WTC11 (cell line): ENCODE results near the gene SOAT1. TPM values are rescaled to one million over a fixed set of nuclear protein-coding genes. Genes with fewer than 3 reads are reported as not detected.
A peak's percentile ranks its signal among the peaks of the same experiment; 100 is the strongest.
"Not testable (repeated sequence)": the region's sequence is repeated elsewhere in the genome, so short reads cannot be mapped to it uniquely, and the experiment has no call there.

Experiments used
- ATAC-seq: fragments of 200-7000 bp; cut with Tn5 transposase; 2 replicates; pipeline ENCODE4 v1.10.0; 2021; ENCODE audit warnings: mild to moderate bottlenecking, moderate library complexity
- CTCF ChIA-PET: fragments of 300-600 bp; sonication (Branson Sonifier 250); formaldehyde crosslinking; loops from one replicate; lab custom pipeline; 2021; ENCODE audit warnings: antibody characterized with exemption; lab: Charles Lee
- POLR2A ChIA-PET: fragments of 350-600 bp; sonication (Branson Sonifier 250); formaldehyde crosslinking; loops from one replicate; lab custom pipeline; 2021; ENCODE audit warnings: antibody characterized with exemption; lab: Charles Lee
- DNase-seq: peaks from one replicate; pipeline ENCODE4 v3.0.0; 2021; ENCODE audit warnings: low spot score
- H3K27ac Mint-ChIP-seq: 2 replicates; pipeline ENCODE4 v1.8.0; 2021; ENCODE audit warnings: mixed read lengths
- H3K27me3 Mint-ChIP-seq: 2 replicates; pipeline ENCODE4 v1.8.0; 2021; ENCODE audit warnings: low read depth, mild to moderate bottlenecking, moderate library complexity, mixed read lengths
- H3K36me3 Mint-ChIP-seq: 2 replicates; pipeline ENCODE4 v1.8.0; 2021; ENCODE audit warnings: mixed read lengths
- H3K4me1 Mint-ChIP-seq: 2 replicates; pipeline ENCODE4 v1.8.0; 2022; ENCODE audit warnings: mixed read lengths
- H3K4me3 Mint-ChIP-seq: 2 replicates; pipeline ENCODE4 v1.8.0; 2021; ENCODE audit warnings: mild to moderate bottlenecking, moderate library complexity, mixed read lengths
- H3K9me3 Mint-ChIP-seq: 2 replicates; pipeline ENCODE4 v1.8.0; 2021; ENCODE audit warnings: mixed read lengths
- CREM ChIP-seq: sonication (generic); formaldehyde crosslinking; IDR thresholded peaks from 2 replicates; pipeline ENCODE4 v1.8.1; 2022; ENCODE audit warnings: mild to moderate bottlenecking, missing genetic modification reagents, moderate library complexity
- EMX1 ChIP-seq: fragments of 250-450 bp; sonication (Bioruptor Pico); IDR thresholded peaks from 2 replicates; pipeline ENCODE4 v1.8.0; 2021; ENCODE audit warnings: mild to moderate bottlenecking
- FOXK1 ChIP-seq: sonication (generic); formaldehyde crosslinking; IDR thresholded peaks from 2 replicates; pipeline ENCODE4 v1.8.0; 2022; ENCODE audit warnings: mild to moderate bottlenecking, moderate library complexity, missing genetic modification reagents
- GABPB1 ChIP-seq: sonication (generic); formaldehyde crosslinking; IDR thresholded peaks from 2 replicates; pipeline ENCODE4 v1.8.1; 2023; ENCODE audit warnings: mild to moderate bottlenecking, missing genetic modification reagents
- IRF2 ChIP-seq: sonication (generic); formaldehyde crosslinking; IDR thresholded peaks from 2 replicates; pipeline ENCODE4 v1.8.0; 2022; ENCODE audit warnings: low read depth, missing genetic modification reagents, borderline replicate concordance
- KAT7 ChIP-seq: sonication (generic); formaldehyde crosslinking; IDR thresholded peaks from 2 replicates; pipeline ENCODE4 v1.8.1; 2023; ENCODE audit warnings: missing genetic modification reagents, mild to moderate bottlenecking, borderline replicate concordance
- MYBL2 ChIP-seq: sonication (generic); formaldehyde crosslinking; IDR thresholded peaks from 2 replicates; pipeline ENCODE4 v1.8.1; 2023; ENCODE audit warnings: mild to moderate bottlenecking, moderate library complexity, missing genetic modification reagents
- TEAD1 ChIP-seq: sonication (generic); formaldehyde crosslinking; IDR thresholded peaks from 2 replicates; pipeline ENCODE4 v1.8.0; 2022; ENCODE audit warnings: mild to moderate bottlenecking, missing genetic modification reagents
- total RNA-seq: library from RNA; stranded (reverse); gene quantifications from 3 replicates; pipeline ENCODE4 v1.2.3, GENCODE V29; 2021
- TF ChIP-seq, protein P1 (sequence below): sonication (generic); formaldehyde crosslinking; IDR thresholded peaks from 2 replicates; pipeline ENCODE4 v1.8.1; 2022; ENCODE audit warnings: missing genetic modification reagents, borderline replicate concordance
- TF ChIP-seq, protein P2 (sequence below): sonication (generic); formaldehyde crosslinking; IDR thresholded peaks from 2 replicates; pipeline ENCODE4 v1.8.0; 2022; ENCODE audit warnings: mild to moderate bottlenecking, missing genetic modification reagents
- TF ChIP-seq, protein P3 (sequence below): sonication (generic); formaldehyde crosslinking; IDR thresholded peaks from 2 replicates; pipeline ENCODE4 v1.8.0; 2023; ENCODE audit warnings: missing genetic modification reagents, mild to moderate bottlenecking, borderline replicate concordance
- TF ChIP-seq, protein P4 (sequence below): fragments of 250-450 bp; sonication (Bioruptor Pico); IDR thresholded peaks from 2 replicates; pipeline ENCODE4 v1.9.0; 2021; ENCODE audit warnings: mild to moderate bottlenecking, borderline replicate concordance

Gene SOAT1
- total RNA-seq, 1 experiment from 2014 or later = 2.3 TPM

DNA sequence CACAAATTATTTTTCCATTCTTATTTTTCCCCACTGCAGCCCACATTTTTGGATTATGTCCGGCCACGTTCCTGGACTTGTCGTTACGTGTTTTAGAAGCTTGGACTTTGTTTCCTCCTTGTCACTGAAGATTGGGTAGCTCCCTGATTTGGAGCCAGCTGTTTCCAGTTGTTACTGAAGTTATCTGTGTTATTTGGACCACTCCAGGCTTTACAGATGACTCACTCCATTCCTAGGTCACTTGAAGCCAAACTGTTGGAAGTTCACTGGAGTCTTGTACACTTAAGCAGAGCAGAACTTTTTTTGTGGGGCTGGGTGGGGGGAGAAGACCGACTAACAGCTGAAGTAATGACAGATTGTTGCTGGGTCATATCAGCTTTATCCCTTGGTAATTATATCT lies 59.9 kb downstream of the SOAT1 start (continued):
- no peak for TF ChIP-seq MYBL2 (CRISPR knock-in tag)

DNA sequence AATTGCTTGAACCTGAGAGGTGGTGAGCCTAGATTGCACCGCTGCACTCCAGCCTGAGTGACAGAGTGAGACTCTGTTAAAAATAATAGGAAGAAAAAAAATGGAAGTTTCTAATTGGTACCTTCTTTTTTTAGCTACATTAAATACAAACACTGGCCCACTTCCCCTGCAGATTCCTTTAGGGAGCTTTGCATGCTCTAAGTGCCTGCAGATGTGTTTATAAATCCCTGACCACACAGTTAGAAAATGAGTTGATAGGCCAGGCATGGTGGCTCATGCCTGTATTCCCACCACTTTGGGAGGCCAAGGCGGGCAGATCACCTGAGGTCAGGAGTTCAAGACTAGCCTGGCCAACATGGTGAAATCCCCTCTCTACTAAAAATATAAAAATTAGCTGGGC lies 68.0 kb downstream of the SOAT1 start:
- H3K27ac Mint-ChIP-seq, H3K4me1 Mint-ChIP-seq, H3K36me3 Mint-ChIP-seq, DNase-seq, H3K27me3 Mint-ChIP-seq, CTCF ChIA-PET, H3K4me3 Mint-ChIP-seq, H3K9me3 Mint-ChIP-seq, ATAC-seq: not testable (repeated sequence)
- POLR2A ChIA-PET = interaction anchor here (0.7 kb wide), 1 partner anchor 98 kb away, joined by 3 read pairs; no protein-coding TSS in a partner anchor

- ChIA-PET POLR2A (interaction anchor here (1.4 kb wide), 1 partner anchor 72 kb away, joined by 4 read pairs; the partner anchor contains the start of gene SOAT1), CTCF (interaction anchor here (0.8 to 2.0 kb wide), 7 partner anchors 72 to 449 kb away, joined by 3 to 7 read pairs (median 5); partner anchors contain the start of gene SOAT1)
- Mint-ChIP-seq H3K4me3 (peak within 1 kb of the TSS; percentile 84), H3K4me1 (peaks cover 3% of the 10 kb centered on the region; the same call in 1 of the 2 replicates), H3K27ac (peak within 1 kb of the TSS; percentile 95), H3K36me3 (no peaks in the 10 kb centered on the region), H3K27me3 (peaks cover 3% of the 10 kb centered on the region; the same call in 1 of the 2 replicates), H3K9me3 (no peaks in the 10 kb centered on the region)
- DNase-seq (peak; percentile 70), ATAC-seq (peak; percentile 93)
- TF ChIP-seq CREM = peak; percentile 67; the same call in 1 of the 2 replicates
- 0 out of 2 replicates have a peak, but pooled peaks have one; percentile 37 for TF ChIP-seq KAT7
- peak; percentile 69; the same call in 1 of the 2 replicates for TF ChIP-seq TEAD1 (CRISPR knock-in tag)
- TF ChIP-seq FOXK1 (CRISPR knock-in tag) = peak; percentile 34; the same call in 1 of the 2 replicates
- TF ChIP-seq, protein P1, sequence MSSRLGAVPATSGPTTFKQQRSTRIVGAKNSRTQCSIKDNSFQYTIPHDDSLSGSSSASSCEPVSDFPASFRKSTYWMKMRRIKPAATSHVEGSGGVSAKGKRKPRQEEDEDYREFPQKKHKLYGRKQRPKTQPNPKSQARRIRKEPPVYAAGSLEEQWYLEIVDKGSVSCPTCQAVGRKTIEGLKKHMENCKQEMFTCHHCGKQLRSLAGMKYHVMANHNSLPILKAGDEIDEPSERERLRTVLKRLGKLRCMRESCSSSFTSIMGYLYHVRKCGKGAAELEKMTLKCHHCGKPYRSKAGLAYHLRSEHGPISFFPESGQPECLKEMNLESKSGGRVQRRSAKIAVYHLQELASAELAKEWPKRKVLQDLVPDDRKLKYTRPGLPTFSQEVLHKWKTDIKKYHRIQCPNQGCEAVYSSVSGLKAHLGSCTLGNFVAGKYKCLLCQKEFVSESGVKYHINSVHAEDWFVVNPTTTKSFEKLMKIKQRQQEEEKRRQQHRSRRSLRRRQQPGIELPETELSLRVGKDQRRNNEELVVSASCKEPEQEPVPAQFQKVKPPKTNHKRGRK = 0 out of 2 replicates have a peak, but pooled peaks have one; percentile 72
- TF ChIP-seq IRF2 (CRISPR knock-in tag) = no peak
- TF ChIP-seq, protein P2, sequence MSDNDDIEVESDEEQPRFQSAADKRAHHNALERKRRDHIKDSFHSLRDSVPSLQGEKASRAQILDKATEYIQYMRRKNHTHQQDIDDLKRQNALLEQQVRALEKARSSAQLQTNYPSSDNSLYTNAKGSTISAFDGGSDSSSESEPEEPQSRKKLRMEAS = peak; percentile 74
- TF ChIP-seq EMX1 (CRISPR knock-in tag) = no peak
- TF ChIP-seq, protein P3, sequence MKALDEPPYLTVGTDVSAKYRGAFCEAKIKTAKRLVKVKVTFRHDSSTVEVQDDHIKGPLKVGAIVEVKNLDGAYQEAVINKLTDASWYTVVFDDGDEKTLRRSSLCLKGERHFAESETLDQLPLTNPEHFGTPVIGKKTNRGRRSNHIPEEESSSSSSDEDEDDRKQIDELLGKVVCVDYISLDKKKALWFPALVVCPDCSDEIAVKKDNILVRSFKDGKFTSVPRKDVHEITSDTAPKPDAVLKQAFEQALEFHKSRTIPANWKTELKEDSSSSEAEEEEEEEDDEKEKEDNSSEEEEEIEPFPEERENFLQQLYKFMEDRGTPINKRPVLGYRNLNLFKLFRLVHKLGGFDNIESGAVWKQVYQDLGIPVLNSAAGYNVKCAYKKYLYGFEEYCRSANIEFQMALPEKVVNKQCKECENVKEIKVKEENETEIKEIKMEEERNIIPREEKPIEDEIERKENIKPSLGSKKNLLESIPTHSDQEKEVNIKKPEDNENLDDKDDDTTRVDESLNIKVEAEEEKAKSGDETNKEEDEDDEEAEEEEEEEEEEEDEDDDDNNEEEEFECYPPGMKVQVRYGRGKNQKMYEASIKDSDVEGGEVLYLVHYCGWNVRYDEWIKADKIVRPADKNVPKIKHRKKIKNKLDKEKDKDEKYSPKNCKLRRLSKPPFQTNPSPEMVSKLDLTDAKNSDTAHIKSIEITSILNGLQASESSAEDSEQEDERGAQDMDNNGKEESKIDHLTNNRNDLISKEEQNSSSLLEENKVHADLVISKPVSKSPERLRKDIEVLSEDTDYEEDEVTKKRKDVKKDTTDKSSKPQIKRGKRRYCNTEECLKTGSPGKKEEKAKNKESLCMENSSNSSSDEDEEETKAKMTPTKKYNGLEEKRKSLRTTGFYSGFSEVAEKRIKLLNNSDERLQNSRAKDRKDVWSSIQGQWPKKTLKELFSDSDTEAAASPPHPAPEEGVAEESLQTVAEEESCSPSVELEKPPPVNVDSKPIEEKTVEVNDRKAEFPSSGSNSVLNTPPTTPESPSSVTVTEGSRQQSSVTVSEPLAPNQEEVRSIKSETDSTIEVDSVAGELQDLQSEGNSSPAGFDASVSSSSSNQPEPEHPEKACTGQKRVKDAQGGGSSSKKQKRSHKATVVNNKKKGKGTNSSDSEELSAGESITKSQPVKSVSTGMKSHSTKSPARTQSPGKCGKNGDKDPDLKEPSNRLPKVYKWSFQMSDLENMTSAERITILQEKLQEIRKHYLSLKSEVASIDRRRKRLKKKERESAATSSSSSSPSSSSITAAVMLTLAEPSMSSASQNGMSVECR (CRISPR knock-in tag) = peak; percentile 92; the same call in 1 of the 2 replicates
- TF ChIP-seq, protein P4, sequence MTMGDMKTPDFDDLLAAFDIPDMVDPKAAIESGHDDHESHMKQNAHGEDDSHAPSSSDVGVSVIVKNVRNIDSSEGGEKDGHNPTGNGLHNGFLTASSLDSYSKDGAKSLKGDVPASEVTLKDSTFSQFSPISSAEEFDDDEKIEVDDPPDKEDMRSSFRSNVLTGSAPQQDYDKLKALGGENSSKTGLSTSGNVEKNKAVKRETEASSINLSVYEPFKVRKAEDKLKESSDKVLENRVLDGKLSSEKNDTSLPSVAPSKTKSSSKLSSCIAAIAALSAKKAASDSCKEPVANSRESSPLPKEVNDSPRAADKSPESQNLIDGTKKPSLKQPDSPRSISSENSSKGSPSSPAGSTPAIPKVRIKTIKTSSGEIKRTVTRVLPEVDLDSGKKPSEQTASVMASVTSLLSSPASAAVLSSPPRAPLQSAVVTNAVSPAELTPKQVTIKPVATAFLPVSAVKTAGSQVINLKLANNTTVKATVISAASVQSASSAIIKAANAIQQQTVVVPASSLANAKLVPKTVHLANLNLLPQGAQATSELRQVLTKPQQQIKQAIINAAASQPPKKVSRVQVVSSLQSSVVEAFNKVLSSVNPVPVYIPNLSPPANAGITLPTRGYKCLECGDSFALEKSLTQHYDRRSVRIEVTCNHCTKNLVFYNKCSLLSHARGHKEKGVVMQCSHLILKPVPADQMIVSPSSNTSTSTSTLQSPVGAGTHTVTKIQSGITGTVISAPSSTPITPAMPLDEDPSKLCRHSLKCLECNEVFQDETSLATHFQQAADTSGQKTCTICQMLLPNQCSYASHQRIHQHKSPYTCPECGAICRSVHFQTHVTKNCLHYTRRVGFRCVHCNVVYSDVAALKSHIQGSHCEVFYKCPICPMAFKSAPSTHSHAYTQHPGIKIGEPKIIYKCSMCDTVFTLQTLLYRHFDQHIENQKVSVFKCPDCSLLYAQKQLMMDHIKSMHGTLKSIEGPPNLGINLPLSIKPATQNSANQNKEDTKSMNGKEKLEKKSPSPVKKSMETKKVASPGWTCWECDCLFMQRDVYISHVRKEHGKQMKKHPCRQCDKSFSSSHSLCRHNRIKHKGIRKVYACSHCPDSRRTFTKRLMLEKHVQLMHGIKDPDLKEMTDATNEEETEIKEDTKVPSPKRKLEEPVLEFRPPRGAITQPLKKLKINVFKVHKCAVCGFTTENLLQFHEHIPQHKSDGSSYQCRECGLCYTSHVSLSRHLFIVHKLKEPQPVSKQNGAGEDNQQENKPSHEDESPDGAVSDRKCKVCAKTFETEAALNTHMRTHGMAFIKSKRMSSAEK (CRISPR knock-in tag) = no peak
- TF ChIP-seq GABPB1 (CRISPR knock-in tag) = peak; percentile 99
These were observed 71.9 kb downstream of the SOAT1 start, which contains the start of gene AXDND1 for GRCh38 chr1:179365342-179366092. TSS of gene AXDND1 (plus strand) at chr1:179365971. CDS start at chr1:179366510, 539 bp downstream.
